IPS DF 4.7 (cell line): Measurements from ENCODE around the gene NAMPT.

Source experiments
- DNase-seq: peaks from one replicate; pipeline ENCODE4 v3.0.0-alpha.2; 2013; ENCODE audit warnings: low spot score; ENCODE audit errors: extremely low read depth

The NAMPT gene

GRCh38 chr7:106273009-106273668 is 11.6 kb downstream of the NAMPT start:
- no peak for DNase-seq

DNA sequence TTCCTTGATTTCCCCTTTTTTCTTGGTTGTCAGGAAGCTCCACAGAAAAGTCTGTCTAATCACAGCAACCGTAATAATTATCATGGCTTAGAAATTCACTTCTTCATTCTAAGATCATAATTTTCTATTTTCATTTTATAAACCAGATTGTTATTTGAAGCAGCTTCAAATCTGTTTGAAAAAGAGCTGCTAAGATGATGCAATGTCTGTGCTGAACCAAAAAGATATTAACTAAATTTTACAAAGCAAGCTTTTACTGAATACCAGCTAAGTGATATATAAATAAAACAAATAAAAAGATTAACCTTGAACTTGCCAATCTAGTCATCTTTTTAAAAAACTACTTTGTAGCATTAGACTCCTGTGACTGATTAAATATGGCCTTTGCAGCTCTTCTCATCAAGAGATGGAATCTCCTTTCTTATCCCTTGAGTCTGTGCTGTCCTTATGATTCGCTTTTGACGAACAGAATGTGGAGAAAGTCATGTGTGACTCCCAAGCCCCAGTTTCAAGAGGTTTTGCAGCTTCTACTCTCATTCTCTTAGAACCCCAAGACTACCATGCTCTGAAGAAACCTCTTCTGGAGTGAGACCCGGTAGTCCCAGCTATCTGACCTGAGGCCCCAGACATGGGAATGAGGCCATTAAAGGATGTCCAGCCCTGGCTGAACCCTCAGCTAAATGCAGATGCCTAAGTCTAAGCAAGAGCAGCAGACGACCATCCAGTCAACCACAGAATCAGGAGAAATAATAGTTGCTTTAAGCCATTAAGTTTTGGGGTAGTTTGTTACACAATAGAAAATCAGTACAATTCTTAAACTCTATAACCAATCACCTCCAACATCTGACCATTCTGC is 14.4 kb downstream of the NAMPT start:
- no peak for DNase-seq

DNA sequence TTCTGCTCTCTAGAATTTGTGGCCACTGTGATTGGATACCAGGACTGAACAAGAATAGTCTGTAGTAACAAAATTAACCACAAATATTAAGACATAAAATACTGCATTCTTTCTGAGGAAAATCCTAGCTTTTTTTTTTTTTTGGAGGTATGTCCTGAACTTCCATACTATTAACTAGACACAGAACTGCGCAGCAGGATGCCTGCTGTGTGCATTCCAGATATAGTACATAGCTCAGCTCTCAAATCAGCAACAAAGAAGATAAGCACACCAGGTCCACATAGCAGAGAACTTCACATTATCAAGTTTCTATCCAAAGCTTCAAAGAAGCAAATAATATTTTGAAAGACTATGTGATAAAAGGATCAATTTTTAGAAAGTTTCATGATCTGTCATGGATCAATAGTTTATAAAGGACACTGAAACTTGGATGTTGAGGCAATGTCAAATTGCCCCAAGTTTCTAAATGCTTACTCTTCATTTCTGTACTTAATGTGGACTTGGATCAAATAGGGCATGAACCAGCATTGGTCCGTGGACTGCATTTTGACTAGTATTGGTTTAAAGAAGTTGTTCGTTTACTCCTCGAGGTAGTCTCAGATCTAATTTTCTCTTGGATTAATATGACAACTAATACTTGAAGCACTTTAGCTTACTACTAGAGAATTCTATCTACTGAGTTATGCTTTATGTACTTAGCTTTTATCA is 15.4 kb downstream of the NAMPT start:
- no peak for DNase-seq

DNA sequence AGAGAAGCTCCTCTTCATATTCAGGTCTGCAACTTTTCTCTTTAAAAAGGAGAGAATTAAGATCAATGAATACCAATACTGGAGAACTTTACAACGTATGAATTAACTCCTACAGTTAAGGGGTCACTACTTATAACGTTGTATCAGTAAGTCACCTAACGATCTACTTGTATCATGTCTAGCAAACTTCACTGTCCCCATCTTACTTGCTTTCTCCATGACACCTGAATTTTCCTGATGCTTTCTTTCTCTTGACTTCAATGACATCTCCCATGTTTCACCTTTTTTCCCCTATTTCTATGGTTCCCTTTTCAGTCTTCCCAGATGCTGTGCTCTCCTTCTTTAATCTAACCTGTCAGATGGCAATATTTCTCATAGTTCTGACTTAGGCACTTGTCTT is 19.6 kb downstream of the NAMPT start:
- DNase-seq, result no peak

DNA sequence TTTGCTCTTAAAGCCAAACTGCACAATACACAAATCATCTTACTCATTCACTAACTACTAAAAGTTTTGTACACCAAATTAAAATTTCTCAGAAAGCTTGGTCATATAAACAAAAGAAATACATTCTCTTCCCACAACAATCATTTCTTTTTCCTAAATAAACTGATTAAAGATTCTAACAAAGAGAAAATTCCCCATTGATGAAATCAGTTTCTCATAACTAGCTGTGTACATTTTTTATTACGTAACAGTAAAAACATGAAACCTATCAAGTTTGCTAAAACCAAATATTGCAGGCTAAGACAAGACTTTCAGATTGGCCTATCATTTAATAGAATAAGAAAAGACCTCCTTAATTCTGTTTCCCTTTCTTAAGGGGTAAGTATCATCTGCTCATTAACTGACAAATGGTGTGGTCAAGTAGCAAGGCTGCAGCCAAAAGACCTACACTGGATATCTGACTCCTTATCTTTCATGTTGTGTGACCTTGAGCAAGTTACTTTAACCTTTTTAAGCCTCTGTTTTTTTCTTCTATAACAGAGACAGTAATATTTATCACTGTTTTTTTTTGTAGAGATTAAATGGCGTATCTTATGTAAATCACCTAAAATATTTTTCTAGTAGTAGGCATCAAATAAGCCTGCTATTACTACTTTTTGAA is 22.4 kb downstream of the NAMPT start:
- DNase-seq, result no peak

DNA sequence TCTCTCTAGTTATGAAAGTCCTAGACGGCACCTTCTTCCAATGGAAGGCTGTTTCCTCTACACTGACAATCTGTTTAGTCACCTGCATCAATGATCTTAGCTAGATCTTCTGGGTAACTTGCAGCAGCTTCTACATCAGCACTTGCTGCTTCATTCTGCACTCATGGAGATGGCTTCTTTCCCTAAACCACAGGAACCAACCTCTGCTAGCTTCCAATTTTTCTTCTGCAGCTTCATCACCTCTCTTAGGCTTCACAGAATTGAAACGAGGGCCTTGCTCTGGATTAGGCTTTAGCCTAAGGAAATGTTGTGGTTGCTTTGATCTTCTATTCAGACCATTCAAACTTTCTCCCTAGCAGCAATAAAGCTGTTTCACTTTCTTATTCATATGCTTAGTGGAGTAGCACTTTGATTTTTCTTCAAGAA is 24.6 kb downstream of the NAMPT start:
- DNase-seq, result no peak

DNA sequence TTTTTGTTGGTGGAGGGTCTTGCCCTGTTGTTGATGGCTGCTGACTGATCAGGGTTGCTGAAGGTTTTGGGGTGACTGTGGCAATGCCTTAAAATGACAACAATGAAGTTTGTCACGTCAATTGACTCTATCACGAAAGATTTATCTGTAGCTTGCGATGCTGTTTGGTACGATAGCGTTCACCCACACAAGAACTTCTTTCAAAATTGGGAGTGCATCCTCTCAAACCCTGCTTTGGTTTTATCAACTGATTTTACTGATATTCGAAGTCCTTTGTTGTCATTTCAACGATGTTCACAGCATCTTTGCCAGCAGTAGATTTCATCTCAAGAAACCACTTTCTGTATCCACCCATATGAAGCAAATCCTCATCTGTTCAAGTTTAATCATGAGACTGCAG is 26.0 kb downstream of the NAMPT start:
- no peak for DNase-seq

DNA sequence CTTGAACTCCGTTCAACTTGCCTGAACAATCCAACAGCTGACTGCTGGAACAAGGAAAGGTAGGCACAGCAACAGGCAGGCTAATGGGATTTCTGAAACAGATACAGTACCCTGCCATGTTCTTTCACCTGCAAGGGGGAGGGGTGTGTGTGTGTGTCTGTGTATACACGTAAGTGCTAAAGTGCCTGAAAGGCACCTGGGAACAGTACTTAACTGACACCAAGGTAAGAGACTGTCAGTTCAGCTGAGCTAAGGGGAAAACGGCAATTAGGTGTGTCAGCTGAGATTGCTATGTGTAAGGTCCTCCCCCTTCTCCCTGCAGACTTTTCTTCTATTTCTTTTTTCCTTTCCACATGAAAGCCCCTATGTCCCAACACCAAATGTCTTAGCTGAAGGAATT is 27.0 kb downstream of the NAMPT start:
- no peak for DNase-seq

GRCh38 chr7:106256144-106256543 is 28.6 kb downstream of the NAMPT start:
- no peak for DNase-seq

- DNase-seq, result no peak
Observed at GRCh38 chr7:106255246-106255645, 29.5 kb downstream of the NAMPT start.

DNA sequence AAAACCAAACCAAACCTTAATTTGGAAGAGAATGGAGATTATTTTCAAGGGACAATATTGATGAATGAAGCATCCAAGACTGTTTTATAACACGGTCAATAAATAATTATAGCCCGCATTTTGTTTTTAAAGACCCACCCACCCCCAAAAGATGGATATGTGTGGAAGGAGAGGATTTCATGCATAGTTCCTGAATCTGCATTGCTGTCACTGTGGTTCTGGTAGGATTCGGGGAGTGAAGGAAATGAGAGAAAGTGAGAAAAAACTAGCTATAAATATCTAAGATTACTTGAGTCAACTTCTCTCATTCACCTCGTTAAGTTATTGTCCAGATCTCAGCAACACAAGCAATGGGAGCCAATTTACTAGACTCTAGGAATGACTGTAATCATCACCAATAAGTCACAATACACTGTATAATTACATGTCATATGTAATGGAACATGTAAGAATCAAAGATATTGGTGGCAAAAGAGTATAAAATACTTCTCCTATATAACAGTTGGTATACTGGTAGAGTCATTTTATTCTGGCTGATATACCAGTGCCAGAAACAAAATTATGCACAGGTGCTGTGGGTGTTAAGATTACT is 30.2 kb downstream of the NAMPT start:
- no peak for DNase-seq

GRCh38 chr7:106252568-106252967 is 32.2 kb downstream of the NAMPT start:
- no peak for DNase-seq

DNA sequence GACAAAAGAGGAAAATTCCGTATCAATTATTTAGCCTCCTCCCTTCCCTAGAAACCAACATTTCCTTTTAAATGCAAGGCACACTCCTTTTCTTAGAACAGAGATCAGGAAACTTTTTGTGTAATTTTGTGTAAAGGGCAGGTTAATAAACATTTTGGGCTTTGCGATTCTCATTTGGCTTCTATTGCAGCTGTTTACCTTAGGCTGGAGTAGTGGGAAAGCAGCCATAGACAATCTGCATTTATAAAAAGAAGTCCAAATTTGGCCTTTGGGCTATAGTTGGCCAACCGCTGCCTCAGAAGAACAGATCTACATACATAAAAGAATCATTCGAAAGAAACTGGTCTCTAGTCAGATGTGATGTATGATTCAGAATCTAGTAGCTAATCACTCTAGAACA is 35.3 kb downstream of the NAMPT start:
- no peak for DNase-seq

GRCh38 chr7:106248600-106248999 is 36.2 kb downstream of the NAMPT start:
- DNase-seq, result no peak

- no peak for DNase-seq
Observed at GRCh38 chr7:106247841-106248240, 36.9 kb downstream of the NAMPT start.

DNA sequence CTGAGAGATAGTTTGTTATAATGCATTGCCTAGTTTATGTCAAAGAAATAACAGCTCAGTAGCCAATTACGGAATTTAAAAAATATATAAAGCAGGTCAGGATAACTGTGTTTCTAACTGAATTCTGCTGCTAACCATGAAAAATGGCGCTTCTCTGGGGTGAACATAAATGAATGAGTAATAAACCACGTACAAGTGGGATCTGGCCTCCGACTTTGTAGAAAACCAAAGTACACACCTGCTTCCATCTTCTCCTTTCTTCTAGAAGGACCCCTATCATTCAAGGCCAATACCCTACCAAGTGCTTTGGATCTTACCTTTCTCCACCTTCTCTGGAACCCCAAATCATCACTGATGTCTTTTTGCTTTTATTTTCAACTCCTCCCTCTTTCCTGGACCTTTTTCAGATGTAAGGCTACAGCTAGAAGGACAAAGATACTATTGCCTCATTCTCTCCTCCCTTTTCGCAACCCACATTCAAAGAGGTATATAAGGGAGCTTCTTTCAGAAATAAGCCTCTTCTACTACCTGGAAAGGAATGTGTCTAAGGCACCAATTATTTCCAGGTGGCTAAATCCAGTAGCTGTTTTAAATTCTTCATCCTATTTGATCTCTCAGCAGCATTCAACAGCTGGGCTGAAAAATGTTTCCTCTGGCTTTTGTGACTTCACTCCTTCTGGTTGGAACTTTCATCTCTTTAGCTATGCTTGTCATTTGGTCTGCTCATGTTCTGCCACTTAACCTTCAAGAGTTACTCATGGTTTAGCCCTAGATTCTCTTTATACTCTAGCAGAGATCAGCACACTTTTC is 37.7 kb downstream of the NAMPT start:
- DNase-seq, result no peak

- DNase-seq, result no peak
Observed at GRCh38 chr7:106243893-106244292, 40.9 kb downstream of the NAMPT start.

- no peak for DNase-seq
Observed at GRCh38 chr7:106239406-106239805, 45.4 kb downstream of the NAMPT start.

- DNase-seq, result no peak
Observed at GRCh38 chr7:106238830-106239229, 46.0 kb downstream of the NAMPT start.

DNA sequence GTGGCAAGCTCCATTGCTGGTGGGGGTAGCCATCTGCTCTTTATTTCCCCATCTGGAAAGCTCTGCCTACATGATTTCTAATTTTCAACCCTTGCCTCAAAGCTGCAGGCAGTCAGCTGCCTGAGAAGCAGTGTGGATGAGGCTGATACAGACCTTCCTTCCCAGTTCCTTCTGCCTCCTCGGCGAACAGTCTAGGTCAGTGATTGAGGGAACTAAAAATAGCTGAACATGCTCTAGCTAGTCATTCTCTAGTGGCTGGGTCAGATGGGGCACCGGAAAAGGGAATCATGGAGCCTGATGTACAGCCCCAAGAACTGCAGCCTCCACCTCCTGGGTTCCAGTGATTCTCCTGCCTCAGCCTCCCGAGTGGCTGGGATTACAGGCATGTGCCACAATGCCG is 48.7 kb downstream of the NAMPT start:
- DNase-seq, result no peak

- no peak for DNase-seq
Observed at GRCh38 chr7:106234425-106234824, 50.4 kb downstream of the NAMPT start.
